ENCODE data around the gene EXOC6.

Gene EXOC6

GRCh38 chr10:92880917-92881316 is 32.6 kb downstream of the EXOC6 start:
- CTCF ChIA-PET = interaction anchor here (0.7 to 1.9 kb wide), 10 partner anchors 9 to 369 kb away, joined by 3 to 19 read pairs (median 3); no protein-coding TSS in a partner anchor
- no peak for DNase-seq (ENCODE audit: low read depth, low spot score)
- TF ChIP-seq CTCF (IDR thresholded peaks at IDR 0.05; ENCODE audit: insufficient read depth, low read length, missing control alignments) = no peak
- no peak overlapping the region for H3K4me3 ChIP-seq (ENCODE audit: low read depth, low read length)
- POLR2A ChIA-PET = no interaction called here

GRCh38 chr10:92886334-92886961 is 38.1 kb downstream of the EXOC6 start:
- ChIA-PET POLR2A (no interaction called here), CTCF (interaction anchor here (0.7 to 3.3 kb wide), 19 partner anchors 9 to 803 kb away, joined by 3 to 51 read pairs (median 6); no protein-coding TSS in a partner anchor)
- no peak overlapping the region for H3K4me3 ChIP-seq (ENCODE audit: low read depth, low read length)
- no peak for DNase-seq (ENCODE audit: low read depth, low spot score)
- no peak for TF ChIP-seq CTCF (IDR thresholded peaks at IDR 0.05; ENCODE audit: insufficient read depth, low read length, missing control alignments)

GRCh38 chr10:92890471-92890870 is 42.2 kb downstream of the EXOC6 start:
- ChIA-PET CTCF (interaction anchor here (1.0 to 2.0 kb wide), 5 partner anchors 13 to 621 kb away, joined by 3 to 5 read pairs (median 4); no protein-coding TSS in a partner anchor), POLR2A (no interaction called here)
- no peak for TF ChIP-seq CTCF (IDR thresholded peaks at IDR 0.05; ENCODE audit: insufficient read depth, low read length, missing control alignments)
- H3K4me3 ChIP-seq (ENCODE audit: low read depth, low read length) = no peak overlapping the region
- no peak for DNase-seq (ENCODE audit: low read depth, low spot score)

GRCh38 chr10:92891885-92892690 is 43.8 kb downstream of the EXOC6 start:
- ChIA-PET CTCF (interaction anchor here (0.7 to 2.0 kb wide), 9 partner anchors 10 to 619 kb away, joined by 3 to 5 read pairs (median 4); no protein-coding TSS in a partner anchor), POLR2A (no interaction called here)
- no peak for TF ChIP-seq CTCF (IDR thresholded peaks at IDR 0.05; ENCODE audit: insufficient read depth, low read length, missing control alignments)
- peak; percentile 17 for DNase-seq (ENCODE audit: low read depth, low spot score)
- no peak overlapping the region for H3K4me3 ChIP-seq (ENCODE audit: low read depth, low read length)

- TF ChIP-seq CTCF (IDR thresholded peaks at IDR 0.05; ENCODE audit: insufficient read depth, low read length, missing control alignments) = no peak
- no peak overlapping the region for H3K4me3 ChIP-seq (ENCODE audit: low read depth, low read length)
- DNase-seq (ENCODE audit: low read depth, low spot score) = no peak
- ChIA-PET POLR2A (no interaction called here), CTCF (interaction anchor here (0.9 to 2.0 kb wide), 8 partner anchors 10 to 619 kb away, joined by 3 to 5 read pairs (median 4); no protein-coding TSS in a partner anchor)
These were observed 44.4 kb downstream of the EXOC6 start for GRCh38 chr10:92892691-92893054.

- no peak for DNase-seq (ENCODE audit: low read depth, low spot score)
- CTCF ChIA-PET = interaction anchor here (0.7 to 1.7 kb wide), 6 partner anchors 9 to 617 kb away, joined by 3 to 6 read pairs (median 4); no protein-coding TSS in a partner anchor
- POLR2A ChIA-PET = no interaction called here
- TF ChIP-seq CTCF (IDR thresholded peaks at IDR 0.05; ENCODE audit: insufficient read depth, low read length, missing control alignments) = no peak
- no peak overlapping the region for H3K4me3 ChIP-seq (ENCODE audit: low read depth, low read length)
These were observed 45.8 kb downstream of the EXOC6 start for GRCh38 chr10:92894081-92894655.

Data from AG04449 (cell line).